Stimulated activated CD8-positive, alpha-beta memory T cell treated with anti-CD3 and anti-CD28 coated beads, Interleukin-12 subunit alpha, Interleukin-12 subunit beta, amount 100 ng/mL, for 24 hours (primary cell): ENCODE measurements around the gene APBA2.
"Not testable (repeated sequence)": the region's sequence is repeated elsewhere in the genome, so short reads cannot be mapped to it uniquely, and the experiment has no call there.

ENCODE experiments used
- DNase-seq: peaks from one replicate; pipeline ENCODE4 v3.0.0-alpha.2; 2020; ENCODE audit errors: extremely low read depth

APBA2 gene

DNA sequence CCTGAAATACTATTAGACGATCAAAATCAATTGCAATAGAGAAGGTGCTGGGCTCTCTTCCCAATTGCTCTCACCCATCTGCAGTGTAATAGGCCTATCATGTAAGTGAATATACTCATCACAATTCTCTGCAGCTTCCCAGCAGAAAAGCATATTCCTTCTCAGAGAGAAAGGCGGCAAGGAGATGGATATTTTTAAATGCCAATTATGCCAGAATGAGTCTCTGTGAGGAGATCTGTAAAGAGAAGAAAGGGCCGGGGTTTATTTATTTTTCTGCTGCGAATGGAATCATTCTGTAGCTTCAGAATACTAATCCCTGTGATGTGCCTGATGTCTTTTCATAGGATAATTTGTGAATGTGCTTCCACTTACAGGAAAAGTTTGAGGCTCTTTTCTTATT lies 112.0 kb downstream of the APBA2 start:
- no peak for DNase-seq

- no peak for DNase-seq
Observed at GRCh38 chr15:28998511-28998910, 112.7 kb downstream of the APBA2 start.

DNA sequence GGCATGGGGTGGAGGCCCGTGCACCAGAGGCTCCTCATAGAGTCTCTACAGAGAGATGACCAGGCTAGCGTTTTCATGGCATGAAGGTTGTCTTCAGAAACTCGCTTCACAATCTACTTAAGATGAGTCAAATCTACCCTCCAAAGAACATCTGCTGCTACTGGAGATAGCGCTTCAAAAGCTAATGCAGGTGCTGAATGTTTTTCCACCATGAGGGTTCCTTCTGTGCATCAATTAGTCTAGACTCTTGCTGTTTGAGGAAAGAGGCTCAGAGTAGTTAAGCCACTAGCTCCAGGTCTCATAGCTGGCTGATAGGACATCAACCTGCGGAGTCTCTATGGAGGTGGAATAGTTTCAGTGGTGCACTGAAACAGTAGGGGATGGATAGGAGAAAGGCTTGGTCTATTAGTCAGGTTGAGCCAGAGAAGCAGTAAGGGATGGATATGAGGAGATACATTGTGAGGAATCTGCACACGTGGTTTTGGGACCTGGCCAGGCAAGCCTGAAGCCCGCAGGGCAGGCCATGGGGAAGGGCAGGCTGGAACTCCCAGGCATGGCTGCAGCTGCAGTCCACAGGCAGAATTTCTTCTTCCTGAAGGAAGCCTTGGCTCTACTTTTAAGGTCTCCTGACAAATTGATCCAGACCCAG lies 117.5 kb downstream of the APBA2 start:
- DNase-seq, result no peak

DNA sequence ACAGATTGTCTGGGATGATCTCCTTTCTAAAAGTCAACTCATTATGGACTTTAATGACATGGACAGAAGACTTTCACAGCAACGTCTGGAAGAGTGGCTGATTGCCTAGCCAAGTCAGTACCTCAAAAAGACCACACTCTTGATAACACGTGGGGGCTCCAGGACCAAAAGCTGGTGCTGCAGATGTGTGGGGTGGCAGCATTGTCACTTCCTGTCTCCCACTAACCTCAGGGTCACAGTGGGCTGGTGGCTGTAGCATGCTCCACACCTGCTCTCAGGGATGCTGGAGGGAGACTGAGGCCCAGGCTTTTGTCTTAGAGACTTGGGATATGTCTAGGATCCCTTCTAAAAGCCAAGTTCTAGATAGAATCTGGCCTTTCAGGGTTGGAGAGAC lies 118.1 kb downstream of the APBA2 start:
- no peak for DNase-seq

DNA sequence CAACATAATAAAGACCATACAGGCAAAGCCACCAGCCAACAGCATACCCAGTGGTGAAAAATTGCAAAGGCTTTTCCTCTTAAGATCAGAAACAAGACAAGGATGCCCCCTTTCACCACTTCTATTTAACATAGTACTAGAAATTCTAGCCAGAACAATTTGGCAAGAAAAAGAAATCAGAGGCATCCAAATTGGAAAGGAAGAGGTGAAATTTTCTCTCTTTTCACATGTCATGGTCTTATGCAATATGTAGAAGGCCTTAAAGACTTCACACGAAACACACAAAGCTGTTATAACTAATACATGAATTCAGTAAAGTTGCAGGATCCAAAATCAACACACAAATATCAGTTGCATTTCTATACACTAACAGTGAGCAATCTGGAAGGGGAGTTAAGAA lies 120.2 kb downstream of the APBA2 start:
- DNase-seq, result no peak

- no peak for DNase-seq
Observed at GRCh38 chr15:29008846-29009245, 123.1 kb downstream of the APBA2 start.

- DNase-seq, result no peak
Observed at GRCh38 chr15:29012097-29012496, 126.3 kb downstream of the APBA2 start.

- DNase-seq, result no peak
Observed at GRCh38 chr15:29014493-29014892, 128.7 kb downstream of the APBA2 start.

DNA sequence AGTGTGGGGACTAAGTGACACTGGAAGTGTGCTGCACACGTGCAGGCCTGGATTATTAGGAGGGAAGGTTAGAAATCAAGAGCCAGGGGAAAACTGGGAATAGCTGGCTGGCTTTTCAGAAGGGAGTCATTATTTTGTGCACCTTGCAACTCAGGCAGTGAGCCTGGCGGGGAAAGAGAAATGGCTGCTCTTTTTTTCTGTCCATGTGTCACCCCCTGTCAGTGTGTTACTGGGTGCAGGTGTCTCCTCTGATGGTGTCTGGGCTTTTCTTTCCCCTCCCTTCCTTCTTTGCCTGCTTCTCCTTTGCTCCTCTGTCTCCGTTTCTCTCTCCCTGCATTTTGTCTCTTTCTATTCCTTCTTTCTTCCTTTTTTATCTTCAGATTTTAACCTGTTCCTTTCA lies 130.7 kb downstream of the APBA2 start:
- no peak for DNase-seq

DNA sequence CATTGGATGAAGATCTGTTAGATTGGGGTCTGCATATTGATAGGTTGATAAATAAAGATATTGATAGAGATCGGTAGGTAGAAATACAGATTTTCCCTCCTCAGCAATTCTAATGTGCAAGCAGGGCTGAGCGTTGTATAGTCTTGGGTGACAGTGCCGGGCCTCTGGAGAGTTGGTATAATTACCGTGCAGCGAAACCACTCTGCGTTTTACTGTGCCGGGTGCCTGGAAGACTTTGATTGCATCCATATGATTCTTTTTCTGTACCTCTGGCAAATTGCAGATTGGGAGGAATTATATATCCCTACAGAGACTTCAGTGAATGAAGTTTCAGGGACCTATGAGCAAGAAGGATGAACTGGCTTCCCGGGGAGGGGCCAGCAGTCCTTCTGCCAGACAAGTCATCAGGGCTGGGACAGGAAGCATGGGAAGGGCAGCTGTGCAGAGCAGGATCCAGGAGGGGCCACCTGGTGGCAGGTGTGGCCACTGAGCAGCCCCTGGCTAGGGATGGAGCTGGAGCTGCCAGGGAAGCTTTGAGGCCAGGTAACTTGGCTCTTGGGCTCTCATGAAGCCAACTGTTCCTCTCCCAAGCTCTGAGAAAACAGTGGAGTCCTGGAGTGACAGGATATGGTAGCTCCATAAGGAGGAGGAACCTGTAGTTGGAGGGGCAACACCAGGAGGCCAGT lies 132.5 kb downstream of the APBA2 start:
- no peak for DNase-seq

DNA sequence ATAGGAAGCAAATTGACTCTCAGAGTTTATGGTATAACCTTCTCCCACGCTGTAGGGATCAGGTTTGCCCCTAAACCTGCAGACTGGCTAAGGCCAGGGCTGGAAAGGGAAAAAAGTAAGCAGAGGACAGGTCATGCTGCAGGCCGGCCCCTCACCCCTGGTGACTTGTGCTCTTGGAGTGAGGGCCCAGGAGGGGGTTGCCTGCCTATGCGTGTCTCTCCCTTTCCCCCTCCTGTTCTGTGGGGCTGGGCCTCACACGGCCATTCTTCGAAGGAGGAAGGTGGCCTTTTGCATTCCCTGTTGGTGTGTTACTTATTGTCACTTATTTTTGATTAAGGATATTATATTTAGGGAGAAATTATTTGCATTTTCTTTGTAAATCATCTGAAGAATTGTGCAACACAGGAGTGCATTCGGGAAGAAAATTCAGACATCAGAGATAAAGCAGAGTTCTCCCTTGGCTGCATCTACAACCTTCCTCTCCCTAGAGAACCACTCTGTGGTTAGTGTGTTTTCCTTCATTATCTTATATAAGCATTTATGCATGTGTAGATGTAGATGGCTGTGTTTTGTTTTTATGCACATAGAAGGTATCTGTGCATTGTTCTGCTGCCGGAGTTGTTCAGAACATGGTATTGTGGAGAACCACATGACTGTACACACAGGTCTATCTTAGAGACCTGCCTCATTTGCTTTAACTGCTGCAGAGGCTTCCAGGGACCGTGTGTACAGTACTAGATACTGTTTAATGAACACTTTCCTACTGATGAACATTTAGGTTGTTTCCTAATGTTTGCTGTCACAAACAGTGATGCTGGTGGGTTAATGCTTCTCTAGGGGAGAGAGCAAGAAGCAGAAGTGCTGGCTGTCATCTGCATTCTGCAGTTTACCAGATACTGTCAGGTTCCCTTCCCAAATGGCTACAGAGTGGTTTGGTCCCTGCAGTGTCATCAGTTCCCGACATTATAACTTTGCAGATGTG lies 133.5 kb downstream of the APBA2 start:
- no peak for DNase-seq

- no peak for DNase-seq
Observed at GRCh38 chr15:29021857-29022256, 136.1 kb downstream of the APBA2 start.

DNA sequence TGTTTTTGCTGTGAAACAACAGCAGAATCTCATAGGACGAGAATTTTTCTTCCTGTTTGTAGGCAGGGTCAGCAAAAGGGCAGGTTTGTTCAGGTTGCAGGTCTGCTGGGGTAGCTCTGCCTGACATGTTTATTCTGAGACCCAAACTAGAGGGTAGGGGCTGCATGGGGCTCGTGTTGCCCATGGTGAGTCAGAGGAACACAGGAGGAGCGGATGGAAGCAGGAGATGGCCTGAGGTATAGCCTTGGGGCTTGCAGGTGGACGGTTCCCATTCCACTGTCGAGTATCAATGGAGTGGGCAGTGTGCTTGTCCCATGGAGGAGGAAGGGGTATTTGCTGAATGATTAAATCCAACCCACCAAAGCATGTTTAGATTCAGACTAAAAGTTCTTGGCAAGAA lies 138.9 kb downstream of the APBA2 start:
- DNase-seq, result no peak

DNA sequence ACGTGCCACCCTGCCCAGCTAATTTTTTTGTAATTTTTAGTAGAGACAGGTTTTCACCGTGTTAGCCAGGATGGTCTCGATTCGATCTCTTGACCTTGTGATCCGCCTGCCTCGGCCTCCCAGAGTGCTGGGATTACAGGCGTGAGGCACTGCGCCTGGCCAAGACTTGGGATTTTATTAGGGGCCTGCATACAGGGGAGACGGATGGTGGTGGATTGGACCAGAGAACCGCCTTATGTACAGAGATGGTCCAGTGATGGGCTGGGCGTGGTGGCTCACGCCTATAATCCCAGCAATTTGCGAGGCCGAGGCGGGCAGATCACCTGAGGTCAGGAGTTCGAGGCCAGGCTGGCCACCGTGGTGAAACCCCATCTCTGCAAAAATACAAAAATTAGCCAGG lies 139.6 kb downstream of the APBA2 start:
- not testable (repeated sequence) for DNase-seq

DNA sequence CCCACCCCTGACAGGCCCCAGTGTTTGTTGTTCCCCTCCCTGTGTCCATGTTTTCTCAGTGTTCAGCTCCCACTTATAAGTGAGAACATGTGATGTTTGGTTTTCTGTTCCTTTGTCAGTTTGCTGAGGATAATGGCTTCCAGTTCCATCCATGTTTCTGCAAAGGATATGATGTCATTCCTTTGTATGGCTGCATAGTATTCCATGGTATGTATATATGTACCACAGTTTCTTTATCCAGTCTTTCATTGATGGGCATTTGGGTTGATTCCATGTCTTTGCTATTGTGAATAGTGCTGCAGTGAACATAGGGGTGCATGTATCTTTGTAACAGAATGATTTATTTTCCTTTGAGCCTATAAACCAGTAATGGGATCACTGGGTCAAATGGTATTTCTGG lies 142.4 kb downstream of the APBA2 start:
- not testable (repeated sequence) for DNase-seq

GRCh38 chr15:29029651-29030195 lies 143.9 kb downstream of the APBA2 start:
- no peak for DNase-seq

GRCh38 chr15:29031502-29032228 lies 145.9 kb downstream of the APBA2 start:
- DNase-seq, result no peak

DNA sequence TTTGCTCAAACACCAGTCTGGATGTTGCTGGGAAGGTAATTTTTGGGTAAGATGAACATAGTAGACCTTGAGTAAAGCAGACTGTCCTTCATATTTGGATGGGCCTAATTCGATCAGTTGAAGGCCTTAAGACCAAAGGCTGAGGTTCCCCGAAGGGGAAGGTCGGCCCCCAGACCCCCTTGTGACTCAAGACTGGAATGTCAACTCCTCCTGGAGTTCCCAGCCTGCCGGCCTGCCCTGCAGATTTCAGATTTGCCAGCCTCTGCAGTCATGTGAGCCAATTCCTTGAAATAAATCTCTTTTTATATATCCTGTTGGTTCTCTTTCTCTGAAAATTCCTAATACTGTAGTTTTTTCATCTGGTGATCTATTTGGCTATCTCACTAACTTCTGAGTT lies 146.5 kb downstream of the APBA2 start:
- DNase-seq, result no peak

GRCh38 chr15:29032751-29033150 lies 147.0 kb downstream of the APBA2 start:
- DNase-seq, result no peak

DNA sequence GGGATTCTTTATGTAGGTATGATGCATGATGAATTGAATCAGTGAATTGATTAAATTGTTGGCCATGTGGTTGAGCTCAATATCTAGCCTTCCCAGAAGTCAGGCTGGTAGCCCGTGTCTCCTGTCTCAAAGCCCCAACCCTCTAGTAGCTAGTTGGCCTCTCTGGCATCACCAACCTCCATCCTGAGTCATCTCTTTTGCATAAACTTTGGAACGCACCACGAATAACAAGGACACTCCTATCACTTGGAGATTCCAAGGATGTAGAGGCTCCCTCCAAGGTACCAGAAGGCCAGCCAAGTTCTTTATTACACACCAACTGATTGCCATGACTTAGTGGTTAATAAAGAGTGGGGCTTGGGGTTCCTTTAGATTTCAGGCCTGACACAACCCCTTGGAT lies 148.4 kb downstream of the APBA2 start:
- no peak for DNase-seq

GRCh38 chr15:29034593-29035335 lies 149.0 kb downstream of the APBA2 start:
- no peak for DNase-seq
